HepG2 (cell line): ENCODE data around the gene UCK2. TPM values are rescaled to one million over a fixed set of nuclear protein-coding genes. Genes with fewer than 3 reads are reported as not detected.
A peak's percentile ranks its signal among the peaks of the same experiment; 100 is the strongest.

Experiments
- BCL6 ChIP-seq: IDR thresholded peaks from 2 replicates; pipeline ENCODE4 v1.6.1; 2016; ENCODE audit warnings: missing genetic modification reagents, missing compliant biosample characterization
- CAMTA2 ChIP-seq: sonication (generic); formaldehyde crosslinking; IDR thresholded peaks from 2 replicates; pipeline ENCODE4 v1.4.0; 2020; ENCODE audit warnings: mild to moderate bottlenecking, missing genetic modification reagents, borderline replicate concordance
- GLI4 ChIP-seq: sonication (generic); formaldehyde crosslinking; IDR thresholded peaks from 2 replicates; pipeline ENCODE4 v1.5.1; 2020; ENCODE audit warnings: missing genetic modification reagents, mild to moderate bottlenecking, moderate library complexity, borderline replicate concordance
- KDM5A ChIP-seq: fragments of 200-600 bp; sonication (generic); IDR thresholded peaks from 2 replicates; pipeline ENCODE4 v1.7.0; 2018; ENCODE audit warnings: antibody characterized with exemption, mild to moderate bottlenecking, low read length, borderline replicate concordance
- NBN ChIP-seq: fragments of 450-650 bp; conservative IDR thresholded peaks from 2 replicates; pipeline ENCODE4 v1.6.1; 2017
- NFYB ChIP-seq: sonication (generic); formaldehyde crosslinking; IDR thresholded peaks from 2 replicates; pipeline ENCODE4 v1.4.0; 2020; ENCODE audit warnings: missing genetic modification reagents
- SCMH1 ChIP-seq: sonication (generic); formaldehyde crosslinking; IDR thresholded peaks from 2 replicates; pipeline ENCODE4 v1.9.0; 2021; ENCODE audit warnings: missing genetic modification reagents, mild to moderate bottlenecking, borderline replicate concordance
- XRCC5 ChIP-seq: fragments of 200-400 bp; formaldehyde crosslinking; optimal IDR thresholded peaks from 2 replicates; pipeline ENCODE3; 2017; ENCODE audit warnings: mild to moderate bottlenecking, low read length
- ZBTB25 ChIP-seq: IDR thresholded peaks from 2 replicates; pipeline ENCODE4 v1.6.1; 2018; ENCODE audit warnings: missing genetic modification reagents
- ZHX2 ChIP-seq, 2 experiments: sonication (generic) in 1 of 2; formaldehyde crosslinking in 1 of 2; IDR thresholded peaks; 2 replicates each; pipeline versions ENCODE4 v1.6.1 to v1.9.0; 2014 to 2022; ENCODE audit warnings: antibody characterized with exemption in 1 of 2, borderline replicate concordance in 1 of 2, inconsistent platforms in 1 of 2, low read depth in 1 of 2, missing genetic modification reagents in 1 of 2
- ZIK1 ChIP-seq: sonication (generic); formaldehyde crosslinking; IDR thresholded peaks from 2 replicates; pipeline ENCODE4 v1.5.0; 2020; ENCODE audit warnings: mild to moderate bottlenecking, low read depth, missing genetic modification reagents, borderline replicate concordance
- ZNF101 ChIP-seq: sonication (generic); formaldehyde crosslinking; IDR thresholded peaks from 2 replicates; pipeline ENCODE4 v1.4.0; 2020; ENCODE audit warnings: mild to moderate bottlenecking, low read depth, missing genetic modification reagents, borderline replicate concordance
- ZNF34 ChIP-seq: sonication (generic); formaldehyde crosslinking; IDR thresholded peaks from 2 replicates; pipeline ENCODE4 v1.4.0; 2020; ENCODE audit warnings: mild to moderate bottlenecking, missing genetic modification reagents, borderline replicate concordance
- ZNF549 ChIP-seq: sonication (generic); formaldehyde crosslinking; IDR thresholded peaks from 2 replicates; pipeline ENCODE4 v1.5.0; 2020; ENCODE audit warnings: missing genetic modification reagents
- ZNF619 ChIP-seq: sonication (generic); formaldehyde crosslinking; IDR thresholded peaks from 2 replicates; pipeline ENCODE4 v1.4.0; 2020; ENCODE audit warnings: mild to moderate bottlenecking, missing genetic modification reagents
- polyA plus RNA-seq, 8 experiments: library from polyadenylated mRNA; depleted of rRNA in 3 of 8; stranded (reverse) in 7 of 8; unstranded in 1 of 8; fragments of >200 nt; fragmentation: Illumina TruSeq in 4 of 8; extraction: Trizol in 4 of 8; gene quantifications; 2 replicates each; pipeline versions ENCODE4 v1.2.1 to v1.2.3, GENCODE V29; 2011 to 2016; ENCODE audit warnings: low read depth in 4 of 8, missing spikeins in 1 of 8, mixed read lengths in 1 of 8; ENCODE audit not compliant: insufficient read depth in 1 of 8
- total RNA-seq, 5 experiments: library from RNA; depleted of rRNA; stranded (reverse); fragments of >200 nt; fragmentation: Illumina TruSeq; extraction: Trizol; gene quantifications; 2 replicates each; pipeline ENCODE4 v1.2.3, GENCODE V29; 2016; ENCODE audit warnings: low read depth in 1 of 5
- TF ChIP-seq, protein P1 (sequence below): sonication (generic); formaldehyde crosslinking; IDR thresholded peaks from 2 replicates; pipeline ENCODE4 v1.8.1; 2022; ENCODE audit warnings: mild to moderate bottlenecking, missing genetic modification reagents
- TF ChIP-seq, protein P2 (sequence below): sonication (generic); formaldehyde crosslinking; IDR thresholded peaks from 2 replicates; pipeline ENCODE4 v1.8.0; 2022; ENCODE audit warnings: mild to moderate bottlenecking, missing genetic modification reagents, moderate library complexity
- TF ChIP-seq, protein P3 (sequence below): IDR thresholded peaks from 2 replicates; pipeline ENCODE4 v1.6.1; 2016

UCK2 gene
- total and polyA plus RNA-seq, 2 of the 13 experiments (the other 11 are each of a cell fraction or from before 2014, with no cell fraction given) = 64.3 to 78.0 TPM

- TF ChIP-seq ZBTB25 (no peak), KDM5A (no peak), BCL6 (CRISPR knock-in tag) (peak; percentile 43; the same call in 1 of the 2 replicates), XRCC5 (no peak), SCMH1 (no peak), ZIK1 (CRISPR knock-in tag) (no peak), GLI4 (CRISPR knock-in tag) (no peak), NFYB (no peak), NBN (no peak), ZNF34 (CRISPR knock-in tag) (no peak), ZNF101 (CRISPR knock-in tag) (no peak), ZNF549 (no peak), ZHX2 (IDR thresholded peaks at IDR 0.05; ENCODE audit: low read depth) (no peak), ZHX2 (CRISPR knock-in tag; IDR thresholded peaks at IDR 0.05; ENCODE audit: borderline replicate concordance) (no peak), CAMTA2 (no peak), ZNF619 (no peak)
- TF ChIP-seq, protein P1, sequence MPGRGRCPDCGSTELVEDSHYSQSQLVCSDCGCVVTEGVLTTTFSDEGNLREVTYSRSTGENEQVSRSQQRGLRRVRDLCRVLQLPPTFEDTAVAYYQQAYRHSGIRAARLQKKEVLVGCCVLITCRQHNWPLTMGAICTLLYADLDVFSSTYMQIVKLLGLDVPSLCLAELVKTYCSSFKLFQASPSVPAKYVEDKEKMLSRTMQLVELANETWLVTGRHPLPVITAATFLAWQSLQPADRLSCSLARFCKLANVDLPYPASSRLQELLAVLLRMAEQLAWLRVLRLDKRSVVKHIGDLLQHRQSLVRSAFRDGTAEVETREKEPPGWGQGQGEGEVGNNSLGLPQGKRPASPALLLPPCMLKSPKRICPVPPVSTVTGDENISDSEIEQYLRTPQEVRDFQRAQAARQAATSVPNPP (CRISPR knock-in tag) = no peak
- TF ChIP-seq, protein P2, sequence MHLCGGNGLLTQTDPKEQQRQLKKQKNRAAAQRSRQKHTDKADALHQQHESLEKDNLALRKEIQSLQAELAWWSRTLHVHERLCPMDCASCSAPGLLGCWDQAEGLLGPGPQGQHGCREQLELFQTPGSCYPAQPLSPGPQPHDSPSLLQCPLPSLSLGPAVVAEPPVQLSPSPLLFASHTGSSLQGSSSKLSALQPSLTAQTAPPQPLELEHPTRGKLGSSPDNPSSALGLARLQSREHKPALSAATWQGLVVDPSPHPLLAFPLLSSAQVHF = no peak
- TF ChIP-seq, protein P3, sequence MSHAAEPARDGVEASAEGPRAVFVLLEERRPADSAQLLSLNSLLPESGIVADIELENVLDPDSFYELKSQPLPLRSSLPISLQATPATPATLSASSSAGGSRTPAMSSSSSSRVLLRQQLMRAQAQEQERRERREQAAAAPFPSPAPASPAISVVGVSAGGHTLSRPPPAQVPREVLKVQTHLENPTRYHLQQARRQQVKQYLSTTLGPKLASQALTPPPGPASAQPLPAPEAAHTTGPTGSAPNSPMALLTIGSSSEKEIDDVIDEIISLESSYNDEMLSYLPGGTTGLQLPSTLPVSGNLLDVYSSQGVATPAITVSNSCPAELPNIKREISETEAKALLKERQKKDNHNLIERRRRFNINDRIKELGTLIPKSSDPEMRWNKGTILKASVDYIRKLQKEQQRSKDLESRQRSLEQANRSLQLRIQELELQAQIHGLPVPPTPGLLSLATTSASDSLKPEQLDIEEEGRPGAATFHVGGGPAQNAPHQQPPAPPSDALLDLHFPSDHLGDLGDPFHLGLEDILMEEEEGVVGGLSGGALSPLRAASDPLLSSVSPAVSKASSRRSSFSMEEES = no peak
Observed at GRCh38 chr1:165900576-165901380, 73.4 kb downstream of the UCK2 start (continued).
